ENCODE data around the gene TANC1.

GRCh38 chr2:158996378-158996993, 28.0 kb downstream of the TANC1 start:
- TF ChIP-seq CTCF (optimal IDR thresholded peaks at IDR 0.05 in 1 of 3, IDR thresholded peaks at IDR 0.05 in 1 of 3, conservative IDR thresholded peaks at IDR 0.05 in 1 of 3; ENCODE audit: extremely low read depth in 1 of 3, insufficient read depth in 2 of 3, low read length in 3 of 3) (no peak), EZH2 (IDR thresholded peaks at IDR 0.05; ENCODE audit: low read length) (no peak)
